ENCODE data around the gene SYTL5.
"Not testable (repeated sequence)": the region's sequence is repeated elsewhere in the genome, so short reads cannot be mapped to it uniquely, and the experiment has no call there.

The SYTL5 gene

DNA sequence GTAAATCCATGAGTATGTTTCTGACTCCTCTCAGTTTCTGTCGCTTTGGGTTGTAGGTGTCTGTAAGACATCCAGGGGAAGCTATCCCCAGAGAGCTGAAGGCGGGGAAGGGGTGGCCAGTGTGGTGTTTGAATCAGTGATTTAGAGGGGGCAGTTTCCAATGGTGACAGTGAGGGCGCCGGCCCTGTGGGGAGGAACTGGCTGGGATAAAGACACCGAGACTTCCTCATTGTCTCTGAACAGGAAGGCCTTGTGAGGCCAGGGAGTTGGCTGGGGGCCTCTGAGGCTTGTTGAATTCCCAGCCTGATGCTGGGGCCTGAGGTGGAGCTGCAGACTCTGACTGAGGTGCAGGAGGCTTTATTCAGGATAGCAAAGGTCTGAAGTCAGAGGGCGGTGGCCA, 15.1 kb upstream of the SYTL5 start:
- not testable (repeated sequence) for H3K9ac ChIP-seq (ENCODE audit: low read depth in 1 of 2, low read length in 2 of 2); H3K27me3 ChIP-seq (ENCODE audit: control insufficient read depth in 2 of 2, insufficient read depth in 2 of 2, low read length in 2 of 2); H3K4me3 ChIP-seq (ENCODE audit: low read length in 2 of 2); H3K36me3 ChIP-seq (ENCODE audit: control insufficient read depth in 2 of 2, insufficient read depth in 2 of 2, low read length in 2 of 2); H3K27ac ChIP-seq (ENCODE audit: low read depth in 2 of 2, low read length in 2 of 2); H3K4me1 ChIP-seq (ENCODE audit: control insufficient read depth in 2 of 2, insufficient read depth in 2 of 2, low read length in 2 of 2); H3K9me3 ChIP-seq (ENCODE audit: control insufficient read depth in 2 of 2, low read length in 2 of 2)

DNA sequence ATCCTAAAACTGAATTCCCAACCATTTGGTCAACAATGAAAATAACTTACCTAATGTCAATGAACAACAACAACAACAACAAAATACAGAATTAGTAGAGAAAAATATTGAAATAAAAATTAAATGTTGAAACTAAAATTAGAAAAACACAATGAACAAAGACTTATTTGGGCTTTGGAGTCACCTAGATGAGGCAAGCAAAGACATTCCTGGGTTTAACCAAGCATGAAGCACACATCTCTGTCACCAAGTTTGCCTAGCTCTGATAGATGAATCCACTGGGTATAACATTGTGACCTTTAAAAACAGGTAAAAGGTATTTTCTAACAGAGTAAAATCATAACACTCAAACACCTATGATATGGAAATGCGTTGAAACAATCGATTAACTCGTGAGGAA, 13.2 kb upstream of the SYTL5 start:
- H3K4me1 ChIP-seq (ENCODE audit: control insufficient read depth in 2 of 2, insufficient read depth in 2 of 2, low read length in 2 of 2) = no peaks in the 10 kb centered on the region
- H3K36me3 ChIP-seq (ENCODE audit: control insufficient read depth in 2 of 2, insufficient read depth in 2 of 2, low read length in 2 of 2) = no peaks in the 10 kb centered on the region
- peak overlapping the region in 1 of 2 donors; percentile 49 for H3K27ac ChIP-seq (ENCODE audit: low read depth in 2 of 2, low read length in 2 of 2)
- H3K9me3 ChIP-seq (ENCODE audit: control insufficient read depth in 2 of 2, low read length in 2 of 2) = no peaks in the 10 kb centered on the region
- H3K27me3 ChIP-seq (ENCODE audit: control insufficient read depth in 2 of 2, insufficient read depth in 2 of 2, low read length in 2 of 2) = no peaks in the 10 kb centered on the region
- no peak overlapping the region for H3K4me3 ChIP-seq (ENCODE audit: low read length in 2 of 2)
- no peak overlapping the region for H3K9ac ChIP-seq (ENCODE audit: low read depth in 1 of 2, low read length in 2 of 2)

DNA sequence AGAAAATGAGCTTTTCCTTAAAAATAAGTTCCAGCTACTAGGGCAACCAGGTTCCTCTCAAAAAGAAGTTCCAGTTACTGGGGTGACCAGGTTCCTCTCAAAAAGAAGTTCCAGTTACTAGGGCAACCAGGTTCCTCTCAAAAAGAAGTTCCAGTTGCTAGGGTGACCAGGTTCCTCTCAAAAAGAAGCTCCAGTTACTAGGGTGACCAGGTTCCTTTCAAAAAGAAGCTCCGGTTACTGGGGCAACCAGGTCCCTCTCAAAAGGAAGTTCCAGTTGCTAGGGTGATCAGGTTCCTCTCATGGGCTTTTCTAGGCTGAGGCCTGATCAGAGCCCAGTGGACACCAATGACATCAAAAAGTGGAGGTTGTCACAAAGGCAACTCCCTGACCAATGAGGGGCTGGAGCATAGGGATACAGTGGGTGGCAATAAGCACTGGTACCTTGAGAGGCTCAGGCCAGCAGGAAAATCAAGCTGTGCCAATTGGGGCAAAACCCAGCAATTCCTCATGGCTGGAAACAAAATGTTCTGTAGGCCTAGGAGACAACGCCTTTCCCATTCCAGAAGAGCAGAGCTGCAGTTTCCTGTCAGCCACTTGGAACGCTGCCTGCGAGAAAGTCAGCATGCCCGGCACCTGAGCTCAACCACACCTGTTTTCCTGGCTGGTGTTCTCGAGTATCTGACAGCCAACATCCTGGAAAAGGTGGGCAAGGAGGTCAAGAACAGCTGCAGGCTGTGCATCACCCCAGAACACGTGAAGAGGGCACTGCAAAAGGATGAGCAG, 12.3 kb upstream of the SYTL5 start:
- Histone ChIP-seq H3K36me3 (ENCODE audit: control insufficient read depth in 2 of 2, insufficient read depth in 2 of 2, low read length in 2 of 2) (no peaks in the 10 kb centered on the region), H3K27me3 (ENCODE audit: control insufficient read depth in 2 of 2, insufficient read depth in 2 of 2, low read length in 2 of 2) (no peaks in the 10 kb centered on the region), H3K27ac (ENCODE audit: low read depth in 2 of 2, low read length in 2 of 2) (peak overlapping the region; percentile 49 to 72), H3K9me3 (ENCODE audit: control insufficient read depth in 2 of 2, low read length in 2 of 2) (no peaks in the 10 kb centered on the region), H3K4me3 (ENCODE audit: low read length in 2 of 2) (no peak overlapping the region), H3K4me1 (ENCODE audit: control insufficient read depth in 2 of 2, insufficient read depth in 2 of 2, low read length in 2 of 2) (no peaks in the 10 kb centered on the region), H3K9ac (ENCODE audit: low read depth in 1 of 2, low read length in 2 of 2) (no peak overlapping the region)

DNA sequence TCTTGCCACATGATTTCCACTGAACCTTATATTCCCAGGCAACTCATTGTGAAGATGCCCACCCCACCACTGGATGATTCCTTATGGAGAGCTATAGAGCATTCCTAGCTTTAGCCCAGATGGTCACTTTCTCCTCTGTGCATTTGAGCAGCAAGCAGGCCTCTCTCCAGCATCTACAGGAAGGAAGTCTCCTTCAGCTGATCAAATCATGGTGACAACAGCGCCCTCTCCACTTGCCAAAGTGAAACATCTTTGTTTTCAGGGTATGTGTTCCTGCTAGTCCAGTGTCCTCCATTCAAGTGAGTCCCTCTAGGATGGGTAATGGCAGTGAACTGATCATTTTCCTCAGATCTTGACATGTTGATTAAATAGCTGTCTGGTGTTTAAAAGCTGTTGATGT, 10.9 kb upstream of the SYTL5 start:
- H3K36me3 ChIP-seq (ENCODE audit: control insufficient read depth in 2 of 2, insufficient read depth in 2 of 2, low read length in 2 of 2) = no peaks in the 10 kb centered on the region

DNA sequence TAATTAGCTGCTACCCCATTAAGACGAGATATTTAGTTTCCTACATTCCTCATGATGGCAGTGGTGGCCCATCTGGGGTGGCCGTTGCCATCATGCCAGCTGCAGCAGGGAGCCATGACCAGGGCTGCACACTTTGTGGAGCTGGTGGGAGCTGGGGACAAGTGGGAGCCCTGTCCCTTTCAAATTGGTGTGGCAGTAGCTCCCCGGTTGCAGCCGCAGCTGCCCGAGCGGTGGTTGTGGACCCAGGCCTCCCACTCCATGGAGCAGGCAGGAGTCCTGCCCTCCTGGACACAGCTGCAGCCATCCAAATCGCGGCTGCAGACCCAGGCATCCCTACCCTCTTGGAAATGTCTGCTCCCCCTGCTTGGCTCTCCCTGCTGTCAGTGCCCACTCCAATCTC, 9.3 kb upstream of the SYTL5 start:
- no peaks in the 10 kb centered on the region for H3K36me3 ChIP-seq (ENCODE audit: control insufficient read depth in 2 of 2, insufficient read depth in 2 of 2, low read length in 2 of 2)
- H3K4me1 ChIP-seq (ENCODE audit: control insufficient read depth in 2 of 2, insufficient read depth in 2 of 2, low read length in 2 of 2) = no peaks in the 10 kb centered on the region
- H3K9ac ChIP-seq (ENCODE audit: low read depth in 1 of 2, low read length in 2 of 2) = no peak overlapping the region
- no peaks in the 10 kb centered on the region for H3K27me3 ChIP-seq (ENCODE audit: control insufficient read depth in 2 of 2, insufficient read depth in 2 of 2, low read length in 2 of 2)
- no peak overlapping the region for H3K4me3 ChIP-seq (ENCODE audit: low read length in 2 of 2)
- no peaks in the 10 kb centered on the region for H3K9me3 ChIP-seq (ENCODE audit: control insufficient read depth in 2 of 2, low read length in 2 of 2)
- H3K27ac ChIP-seq (ENCODE audit: low read depth in 2 of 2, low read length in 2 of 2) = no peak overlapping the region

More for the DNA sequence above, 10.9 kb upstream of the SYTL5 start:
- H3K4me3 ChIP-seq (ENCODE audit: low read length in 2 of 2) = no peak overlapping the region
- H3K9ac ChIP-seq (ENCODE audit: low read depth in 1 of 2, low read length in 2 of 2) = no peak overlapping the region
- no peaks in the 10 kb centered on the region for H3K9me3 ChIP-seq (ENCODE audit: control insufficient read depth in 2 of 2, low read length in 2 of 2)
- H3K4me1 ChIP-seq (ENCODE audit: control insufficient read depth in 2 of 2, insufficient read depth in 2 of 2, low read length in 2 of 2) = no peaks in the 10 kb centered on the region
- H3K27ac ChIP-seq (ENCODE audit: low read depth in 2 of 2, low read length in 2 of 2) = no peak overlapping the region
- H3K27me3 ChIP-seq (ENCODE audit: control insufficient read depth in 2 of 2, insufficient read depth in 2 of 2, low read length in 2 of 2) = no peaks in the 10 kb centered on the region

DNA sequence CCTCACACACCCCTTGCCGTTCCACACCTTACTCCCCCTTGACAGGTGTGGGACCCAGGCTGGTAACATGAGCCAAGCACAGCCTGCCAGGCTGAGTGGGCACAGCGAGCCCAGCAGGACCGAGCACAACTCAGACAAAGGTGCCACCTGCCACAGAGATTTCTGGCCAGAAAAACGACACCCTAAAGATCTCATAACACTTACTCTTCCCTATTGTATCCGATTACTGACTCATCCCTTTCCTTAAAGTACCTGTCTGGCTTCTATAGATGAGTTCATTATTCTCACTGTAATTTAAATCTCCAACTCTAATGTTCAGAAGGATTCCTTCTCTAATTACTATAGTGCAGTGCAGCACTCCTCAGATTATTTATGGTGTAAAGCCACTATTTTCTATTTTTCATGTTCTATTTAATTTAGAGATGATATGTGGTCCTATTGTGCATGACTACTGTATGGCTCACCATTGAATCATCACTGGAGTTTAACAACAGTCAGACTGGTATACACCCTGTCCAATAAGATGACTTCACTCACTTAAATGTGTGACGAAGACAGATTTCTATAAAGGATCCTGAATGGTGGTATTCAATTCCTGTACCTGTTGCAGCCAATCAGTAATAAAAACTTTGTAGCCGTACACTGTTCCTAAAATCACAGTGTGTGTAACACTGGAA, 7.6 kb upstream of the SYTL5 start:
- H3K4me3 ChIP-seq (ENCODE audit: low read length in 2 of 2) = no peak overlapping the region
- H3K9me3 ChIP-seq (ENCODE audit: control insufficient read depth in 2 of 2, low read length in 2 of 2) = no peaks in the 10 kb centered on the region
- H3K9ac ChIP-seq (ENCODE audit: low read depth in 1 of 2, low read length in 2 of 2) = no peak overlapping the region
- H3K27ac ChIP-seq (ENCODE audit: low read depth in 2 of 2, low read length in 2 of 2) = no peak overlapping the region
- no peaks in the 10 kb centered on the region for H3K27me3 ChIP-seq (ENCODE audit: control insufficient read depth in 2 of 2, insufficient read depth in 2 of 2, low read length in 2 of 2)
- no peaks in the 10 kb centered on the region for H3K36me3 ChIP-seq (ENCODE audit: control insufficient read depth in 2 of 2, insufficient read depth in 2 of 2, low read length in 2 of 2)
- no peaks in the 10 kb centered on the region for H3K4me1 ChIP-seq (ENCODE audit: control insufficient read depth in 2 of 2, insufficient read depth in 2 of 2, low read length in 2 of 2)

DNA sequence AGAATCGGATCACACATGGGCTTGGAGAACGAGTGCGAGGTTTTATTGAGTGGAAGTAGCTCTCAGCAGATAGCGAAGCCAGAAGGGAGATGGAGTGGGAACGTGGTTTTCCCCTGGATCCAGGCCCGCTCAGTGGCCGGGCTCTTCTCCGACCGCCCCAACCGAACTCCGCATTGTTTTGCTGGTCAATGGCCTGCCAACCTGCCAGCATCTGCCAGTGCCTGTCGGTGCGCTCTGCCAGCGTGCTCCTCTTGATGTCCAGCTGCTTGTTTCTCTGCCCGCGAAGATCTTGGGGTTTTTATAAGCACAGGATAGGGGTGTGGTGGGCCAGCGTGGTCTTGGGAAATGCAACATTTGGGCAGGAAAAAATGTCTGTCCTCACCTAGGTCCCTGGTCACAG, 5.6 kb upstream of the SYTL5 start:
- Histone ChIP-seq H3K4me3 (ENCODE audit: low read length in 2 of 2) (no peak overlapping the region), H3K4me1 (ENCODE audit: control insufficient read depth in 2 of 2, insufficient read depth in 2 of 2, low read length in 2 of 2) (no peaks in the 10 kb centered on the region), H3K27ac (ENCODE audit: low read depth in 2 of 2, low read length in 2 of 2) (no peak overlapping the region), H3K9me3 (ENCODE audit: control insufficient read depth in 2 of 2, low read length in 2 of 2) (no peaks in the 10 kb centered on the region), H3K9ac (ENCODE audit: low read depth in 1 of 2, low read length in 2 of 2) (no peak overlapping the region), H3K36me3 (ENCODE audit: control insufficient read depth in 2 of 2, insufficient read depth in 2 of 2, low read length in 2 of 2) (no peaks in the 10 kb centered on the region), H3K27me3 (ENCODE audit: control insufficient read depth in 2 of 2, insufficient read depth in 2 of 2, low read length in 2 of 2) (no peaks in the 10 kb centered on the region)

DNA sequence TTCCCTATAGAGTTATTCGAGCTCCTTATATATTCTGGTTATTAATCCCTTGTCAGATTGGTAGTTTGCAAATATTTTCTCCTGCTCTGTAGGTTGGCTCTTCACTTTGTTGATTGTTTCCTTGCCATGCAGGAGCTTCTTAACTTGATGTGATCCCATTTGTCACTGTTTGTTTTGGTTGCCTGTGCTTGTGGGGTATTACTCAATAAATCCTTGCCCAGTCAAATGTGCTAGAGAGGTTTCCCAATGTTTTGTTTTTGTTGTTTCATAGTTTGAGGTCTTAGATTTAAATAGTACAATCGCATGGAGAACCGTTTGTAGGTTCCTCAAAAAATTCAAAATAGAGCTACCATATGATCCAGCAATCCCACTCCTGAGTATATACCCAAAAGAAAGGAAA, 2.3 kb upstream of the SYTL5 start:
- Histone ChIP-seq H3K36me3 (ENCODE audit: control insufficient read depth in 2 of 2, insufficient read depth in 2 of 2, low read length in 2 of 2) (no peaks in the 10 kb centered on the region), H3K9me3 (ENCODE audit: control insufficient read depth in 2 of 2, low read length in 2 of 2) (no peaks in the 10 kb centered on the region), H3K4me1 (ENCODE audit: control insufficient read depth in 2 of 2, insufficient read depth in 2 of 2, low read length in 2 of 2) (no peaks in the 10 kb centered on the region), H3K9ac (ENCODE audit: low read depth in 1 of 2, low read length in 2 of 2) (no peak overlapping the region), H3K27ac (ENCODE audit: low read depth in 2 of 2, low read length in 2 of 2) (no peak overlapping the region), H3K27me3 (ENCODE audit: control insufficient read depth in 2 of 2, insufficient read depth in 2 of 2, low read length in 2 of 2) (no peaks in the 10 kb centered on the region), H3K4me3 (ENCODE audit: low read length in 2 of 2) (no peak overlapping the region)

DNA sequence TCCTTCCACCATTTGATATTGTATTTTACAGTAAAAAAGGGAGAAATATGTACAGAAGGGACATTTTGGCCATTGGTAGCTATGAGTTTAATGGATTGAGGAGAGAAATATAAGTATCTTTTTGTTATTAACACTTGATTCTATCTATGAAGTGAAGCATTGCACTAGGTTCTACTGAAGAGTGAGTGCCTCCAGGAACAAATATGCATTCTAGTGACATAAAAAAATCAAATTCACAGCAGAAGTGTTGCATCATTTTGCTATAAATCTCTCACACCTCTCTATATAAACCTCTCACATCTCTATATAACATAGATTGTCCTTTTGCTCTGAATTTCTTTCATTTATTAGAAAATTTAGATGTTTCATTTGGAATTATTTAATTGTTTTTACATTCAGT, 425 bp downstream of the SYTL5 start:
- Histone ChIP-seq H3K27ac (ENCODE audit: low read depth in 2 of 2, low read length in 2 of 2) (peak overlapping the region; percentile 75 to 78), H3K9ac (ENCODE audit: low read depth in 1 of 2, low read length in 2 of 2) (peak overlapping the region in 1 of 2 donors; percentile 33), H3K36me3 (ENCODE audit: control insufficient read depth in 2 of 2, insufficient read depth in 2 of 2, low read length in 2 of 2) (no peaks in the 10 kb centered on the region), H3K9me3 (ENCODE audit: control insufficient read depth in 2 of 2, low read length in 2 of 2) (no peaks in the 10 kb centered on the region), H3K4me3 (ENCODE audit: low read length in 2 of 2) (peak overlapping the region in 1 of 2 donors; percentile 30), H3K27me3 (ENCODE audit: control insufficient read depth in 2 of 2, insufficient read depth in 2 of 2, low read length in 2 of 2) (no peaks in the 10 kb centered on the region), H3K4me1 (ENCODE audit: control insufficient read depth in 2 of 2, insufficient read depth in 2 of 2, low read length in 2 of 2) (no peaks in the 10 kb centered on the region)

DNA sequence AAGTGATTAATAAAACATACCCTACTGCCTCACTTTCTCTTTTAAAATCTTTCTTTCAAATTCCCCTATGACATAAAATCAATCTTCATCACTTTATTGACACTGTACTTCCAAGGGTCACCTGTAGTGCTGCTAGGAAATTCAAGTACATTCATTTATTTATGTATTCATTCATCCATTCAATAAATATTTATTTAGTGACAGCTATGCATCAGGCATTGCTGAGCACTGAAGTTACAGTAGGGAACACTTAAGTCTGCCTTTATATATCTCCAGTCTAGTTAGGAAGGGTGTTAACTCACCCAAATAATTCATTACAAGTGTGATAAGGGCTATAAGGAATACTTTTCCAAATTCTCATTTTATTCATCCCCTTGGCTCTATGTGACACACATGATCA, 2.3 kb downstream of the SYTL5 start:
- Histone ChIP-seq H3K4me3 (ENCODE audit: low read length in 2 of 2) (no peak overlapping the region), H3K4me1 (ENCODE audit: control insufficient read depth in 2 of 2, insufficient read depth in 2 of 2, low read length in 2 of 2) (no peaks in the 10 kb centered on the region), H3K36me3 (ENCODE audit: control insufficient read depth in 2 of 2, insufficient read depth in 2 of 2, low read length in 2 of 2) (no peaks in the 10 kb centered on the region), H3K27me3 (ENCODE audit: control insufficient read depth in 2 of 2, insufficient read depth in 2 of 2, low read length in 2 of 2) (no peaks in the 10 kb centered on the region), H3K9me3 (ENCODE audit: control insufficient read depth in 2 of 2, low read length in 2 of 2) (no peaks in the 10 kb centered on the region), H3K9ac (ENCODE audit: low read depth in 1 of 2, low read length in 2 of 2) (no peak overlapping the region), H3K27ac (ENCODE audit: low read depth in 2 of 2, low read length in 2 of 2) (no peak overlapping the region)
